Endodermal cell (in vitro differentiated cells): Measurements from ENCODE around the gene ANKRD40. TPM values are rescaled to one million over a fixed set of nuclear protein-coding genes. Genes with fewer than 3 reads are reported as not detected.
A peak's percentile ranks its signal among the peaks of the same experiment; 100 is the strongest.
"Not testable (repeated sequence)": the region's sequence is repeated elsewhere in the genome, so short reads cannot be mapped to it uniquely, and the experiment has no call there.

Experiments used
- DNase-seq: peaks from one replicate; pipeline ENCODE4 v3.0.0-alpha.2; 2017
- H3K27ac ChIP-seq: 2 replicates; pipeline ENCODE4 v1.5.1; 2013; ENCODE audit warnings: mild to moderate bottlenecking, low read depth, low read length, moderate library complexity
- H3K27me3 ChIP-seq: 2 replicates; pipeline ENCODE4 v1.6.1; 2013; ENCODE audit warnings: mild to moderate bottlenecking, low read length, moderate library complexity; ENCODE audit not compliant: insufficient read depth, control insufficient read depth, poor library complexity, severe bottlenecking
- H3K36me3 ChIP-seq: 2 replicates; pipeline ENCODE4 v1.7.0; 2013; ENCODE audit warnings: mild to moderate bottlenecking, low read length, moderate library complexity; ENCODE audit not compliant: control insufficient read depth, insufficient read depth
- H3K4me1 ChIP-seq: one replicate; pipeline ENCODE4 v1.7.0; 2013; ENCODE audit warnings: low read length; ENCODE audit not compliant: control insufficient read depth, insufficient read depth
- H3K4me3 ChIP-seq: 2 replicates; pipeline ENCODE4 v1.5.1; 2013; ENCODE audit warnings: mild to moderate bottlenecking, low read length, moderate library complexity
- H3K9ac ChIP-seq: 2 replicates; pipeline ENCODE4 v1.6.1; 2013; ENCODE audit warnings: mild to moderate bottlenecking, low read length, moderate library complexity; ENCODE audit not compliant: poor library complexity, severe bottlenecking; ENCODE audit errors: extremely low read depth
- H3K9me3 ChIP-seq: 2 replicates; pipeline ENCODE4 v1.6.1; 2013; ENCODE audit warnings: mild to moderate bottlenecking, low read length, moderate library complexity; ENCODE audit not compliant: control insufficient read depth
- H3K27ac Mint-ChIP-seq: 2 replicates; pipeline ENCODE4 v1.8.0; 2020; ENCODE audit warnings: mixed read lengths
- H3K27me3 Mint-ChIP-seq: 2 replicates; pipeline ENCODE4 v1.8.0; 2021; ENCODE audit warnings: mild to moderate bottlenecking, mixed read lengths; ENCODE audit not compliant: insufficient read depth
- H3K36me3 Mint-ChIP-seq: 2 replicates; pipeline ENCODE4 v1.8.0; 2020; ENCODE audit warnings: low read depth, mixed read lengths
- H3K4me1 Mint-ChIP-seq: 2 replicates; pipeline ENCODE4 v1.8.0; 2020; ENCODE audit warnings: mixed read lengths
- H3K4me3 Mint-ChIP-seq: 2 replicates; pipeline ENCODE4 v1.8.0; 2020; ENCODE audit warnings: mild to moderate bottlenecking, moderate library complexity, mixed read lengths
- H3K9me3 Mint-ChIP-seq: 2 replicates; pipeline ENCODE4 v1.8.0; 2020; ENCODE audit warnings: mild to moderate bottlenecking, mixed read lengths
- WGBS, 2 experiments: methylation state at CpG; one replicate each; pipeline versions ENCODE4 v1.1.5 to v1.1.7; 2013; ENCODE audit warnings: missing lambda C conversion rate in 2 of 2, mixed read lengths in 1 of 2; ENCODE audit not compliant: insufficient coverage in 1 of 2, insufficient read length in 1 of 2; 5-methylcytosine and 5-hydroxymethylcytosine counted together
- total RNA-seq, 2 donors: library from RNA; stranded (reverse); fragmentation: NEBNext Ultra II Directional in 1 of 2; extraction: Animal tissue kit (Norgen Biotek cat#: 25700) in 1 of 2; gene quantifications; 2 replicates in 1 of 2; 3 replicates in 1 of 2; pipeline ENCODE4 v1.2.1, GENCODE V29; 2021
- TF ChIP-seq, protein P1 (sequence below): fragments of 200-600 bp; sonication (generic); conservative IDR thresholded peaks from 2 replicates; pipeline ENCODE4 v1.5.0; 2021; ENCODE audit warnings: antibody characterized with exemption, mild to moderate bottlenecking

The ANKRD40 gene
- total RNA-seq, 2 donors from 2014 or later = 44.9 to 60.3 TPM

- peak; percentile 60 for DNase-seq
- TF ChIP-seq, protein P1, sequence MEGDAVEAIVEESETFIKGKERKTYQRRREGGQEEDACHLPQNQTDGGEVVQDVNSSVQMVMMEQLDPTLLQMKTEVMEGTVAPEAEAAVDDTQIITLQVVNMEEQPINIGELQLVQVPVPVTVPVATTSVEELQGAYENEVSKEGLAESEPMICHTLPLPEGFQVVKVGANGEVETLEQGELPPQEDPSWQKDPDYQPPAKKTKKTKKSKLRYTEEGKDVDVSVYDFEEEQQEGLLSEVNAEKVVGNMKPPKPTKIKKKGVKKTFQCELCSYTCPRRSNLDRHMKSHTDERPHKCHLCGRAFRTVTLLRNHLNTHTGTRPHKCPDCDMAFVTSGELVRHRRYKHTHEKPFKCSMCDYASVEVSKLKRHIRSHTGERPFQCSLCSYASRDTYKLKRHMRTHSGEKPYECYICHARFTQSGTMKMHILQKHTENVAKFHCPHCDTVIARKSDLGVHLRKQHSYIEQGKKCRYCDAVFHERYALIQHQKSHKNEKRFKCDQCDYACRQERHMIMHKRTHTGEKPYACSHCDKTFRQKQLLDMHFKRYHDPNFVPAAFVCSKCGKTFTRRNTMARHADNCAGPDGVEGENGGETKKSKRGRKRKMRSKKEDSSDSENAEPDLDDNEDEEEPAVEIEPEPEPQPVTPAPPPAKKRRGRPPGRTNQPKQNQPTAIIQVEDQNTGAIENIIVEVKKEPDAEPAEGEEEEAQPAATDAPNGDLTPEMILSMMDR = no peak
- 90 to 100% methylated on average over 2 to 9 of the region's 9 CpGs for WGBS, 2 experiments
- Histone ChIP-seq H3K27me3 (no peaks in the 10 kb centered on the region), H3K4me3 (no peak overlapping the region), H3K4me1 (peaks cover 3% of the 10 kb centered on the region), H3K27ac (no peak overlapping the region), H3K36me3 (no peaks in the 10 kb centered on the region), H3K9ac (no peak overlapping the region), H3K9me3 (no peaks in the 10 kb centered on the region)
- no peaks in the 10 kb centered on the region for H3K9me3 Mint-ChIP-seq
- no peaks in the 10 kb centered on the region for H3K36me3 Mint-ChIP-seq
- no peaks in the 10 kb centered on the region for H3K27me3 Mint-ChIP-seq
- H3K27ac Mint-ChIP-seq = no peak overlapping the region
- H3K4me3 Mint-ChIP-seq = no peak overlapping the region
- H3K4me1 Mint-ChIP-seq = peaks cover 18% of the 10 kb centered on the region
These were observed 4.9 kb upstream of the ANKRD40 start for GRCh38 chr17:50712641-50713040.

DNA sequence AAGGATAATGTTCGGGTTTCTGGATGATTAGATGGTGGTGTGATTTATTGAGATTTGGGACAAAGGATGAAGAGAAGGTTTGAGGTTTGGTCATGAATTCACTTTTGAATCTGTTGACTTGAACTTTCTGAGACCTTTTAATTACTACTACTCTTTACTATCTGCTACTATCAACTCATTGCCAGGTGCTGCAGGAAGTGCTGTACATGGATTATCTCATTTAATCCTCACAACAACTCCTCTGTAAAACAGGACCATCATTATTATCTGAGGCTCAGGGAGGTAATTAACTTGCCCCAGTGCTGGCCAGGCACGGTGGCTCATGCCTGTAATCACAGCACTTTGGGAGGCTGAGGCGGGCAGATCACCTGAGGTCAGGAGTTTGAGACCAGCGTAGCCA is 2.9 kb upstream of the ANKRD40 start:
- TF ChIP-seq, protein P1 = no peak
- no peak for DNase-seq
- H3K36me3 Mint-ChIP-seq = peaks cover 3% of the 10 kb centered on the region
- peaks cover 18% of the 10 kb centered on the region for H3K4me1 Mint-ChIP-seq
- no peaks in the 10 kb centered on the region for H3K27me3 ChIP-seq
- no peaks in the 10 kb centered on the region for H3K9me3 ChIP-seq
- H3K27ac Mint-ChIP-seq = no peak overlapping the region
- H3K27ac ChIP-seq = no peak overlapping the region
- H3K4me3 Mint-ChIP-seq = no peak overlapping the region
- H3K4me1 ChIP-seq = peaks cover 3% of the 10 kb centered on the region
- H3K9me3 Mint-ChIP-seq = no peaks in the 10 kb centered on the region
- no peak overlapping the region for H3K9ac ChIP-seq
- WGBS, 2 experiments = 89 to 90% methylated on average over 3 to 4 of the region's 4 CpGs
- no peaks in the 10 kb centered on the region for H3K36me3 ChIP-seq
- H3K27me3 Mint-ChIP-seq = no peaks in the 10 kb centered on the region
- no peak overlapping the region for H3K4me3 ChIP-seq

- Histone ChIP-seq H3K4me3 (no peak overlapping the region), H3K27ac (no peak overlapping the region), H3K9ac (no peak overlapping the region), H3K9me3 (no peaks in the 10 kb centered on the region), H3K36me3 (no peaks in the 10 kb centered on the region), H3K27me3 (no peaks in the 10 kb centered on the region), H3K4me1 (peaks cover 3% of the 10 kb centered on the region)
- peaks cover 19% of the 10 kb centered on the region for H3K4me1 Mint-ChIP-seq
- 71% methylated on average over 2 of the region's 2 CpGs; no CpG with 5 or more reads in 1 of the 2 experiments for WGBS, 2 experiments
- no peak overlapping the region for H3K4me3 Mint-ChIP-seq
- no peaks in the 10 kb centered on the region for H3K27me3 Mint-ChIP-seq
- peak; percentile 43 for DNase-seq
- no peaks in the 10 kb centered on the region for H3K9me3 Mint-ChIP-seq
- TF ChIP-seq, protein P1 = no peak
- H3K36me3 Mint-ChIP-seq = peaks cover 10% of the 10 kb centered on the region
- H3K27ac Mint-ChIP-seq = no peak overlapping the region
These were observed 2.3 kb upstream of the ANKRD40 start for GRCh38 chr17:50710025-50710424.

DNA sequence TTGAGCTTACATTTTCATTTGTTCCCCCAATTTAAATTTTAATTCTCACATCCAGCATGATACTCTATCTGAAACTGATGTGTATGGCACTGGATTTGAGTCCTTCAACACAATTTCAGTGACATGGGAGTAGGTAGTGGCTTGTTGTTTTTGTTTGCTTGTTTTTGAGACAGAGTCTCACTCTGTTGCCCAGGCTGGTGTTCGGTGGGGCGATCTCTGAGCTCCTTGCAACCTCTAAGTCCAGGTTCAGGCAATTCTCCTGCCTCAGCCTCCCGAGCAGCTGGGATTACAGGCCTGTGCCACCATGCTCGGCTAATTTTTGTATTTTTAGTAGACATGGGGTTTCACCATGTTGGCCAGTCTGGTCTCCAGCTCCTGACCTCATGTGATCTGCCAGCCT is 1.3 kb upstream of the ANKRD40 start:
- H3K27ac ChIP-seq, H3K4me3 ChIP-seq, H3K36me3 ChIP-seq, H3K27me3 ChIP-seq, H3K27me3 Mint-ChIP-seq, H3K27ac Mint-ChIP-seq, H3K9me3 Mint-ChIP-seq, H3K9ac ChIP-seq, H3K4me1 ChIP-seq, H3K4me3 Mint-ChIP-seq, H3K9me3 ChIP-seq: not testable (repeated sequence)
- Mint-ChIP-seq H3K36me3 (peaks cover 11% of the 10 kb centered on the region), H3K4me1 (peaks cover 19% of the 10 kb centered on the region)
- peak; percentile 40 for DNase-seq
- 85 to 99% methylated on average over 4 of the region's 4 CpGs for WGBS, 2 experiments
